GM12878 (cell line): ENCODE results near the gene TMEM170B. TPM values are rescaled to one million over a fixed set of nuclear protein-coding genes. Genes with fewer than 3 reads are reported as not detected.

Experiments used
- ATAC-seq: fragments of 200-7000 bp; cut with Tn5 transposase; 3 replicates; pipeline ENCODE4 v1.9.1; 2020; ENCODE audit warnings: mild to moderate bottlenecking, moderate library complexity
- BruUV-seq: library from RNA; stranded (reverse); fragments of 400-500 nt; replicated peaks from 2 replicates; lab custom pipeline; 2021; lab: Mats Ljungman, UMichigan
- CTCF ChIA-PET: fragments of 300-600 bp; sonication (Branson Sonifier 250); formaldehyde crosslinking; extraction: SDS; loops from one replicate; lab custom pipeline; 2021; ENCODE audit warnings: inconsistent platforms; lab: Yijun Ruan, JAX
- POLR2A ChIA-PET: fragments of 350-600 bp; formaldehyde crosslinking; extraction: SDS; loops from one replicate; lab custom pipeline; 2021; ENCODE audit warnings: inconsistent platforms; lab: Charles Lee
- RAD21 ChIA-PET: fragments of 300-600 bp; sonication (Branson Sonifier 250); formaldehyde crosslinking; loops from one replicate; lab custom pipeline; 2023; ENCODE audit warnings: antibody characterized with exemption; ENCODE audit not compliant: unreplicated experiment; lab: Charles Lee
- SMC1A ChIA-PET: fragments of 300-600 bp; sonication (Branson Sonifier 250); formaldehyde crosslinking; loops from one replicate; lab custom pipeline; 2023; ENCODE audit not compliant: unreplicated experiment, uncharacterized antibody; lab: Charles Lee
- DNase-seq: peaks from one replicate; pipeline ENCODE4 v3.0.0-alpha.2; 2011; ENCODE audit warnings: low read depth, low spot score
- FAIRE-seq: peaks from 3 replicates; lab custom pipeline; 2011; peaks lifted over from hg19 to GRCh38; lab: Jason Lieb, UNC
- H2AFZ ChIP-seq: 2 replicates; pipeline ENCODE4 v1.6.0; 2011; ENCODE audit warnings: low read depth, low read length, control low read depth; ENCODE audit not compliant: control insufficient read depth
- H3K27ac ChIP-seq: 2 replicates; pipeline ENCODE4 v1.5.1; 2011; ENCODE audit warnings: control low read depth; ENCODE audit not compliant: control insufficient read depth, insufficient read depth
- H3K27me3 ChIP-seq, 2 experiments: replicated peaks in 1 of 2; 2 replicates each; pipeline versions ENCODE4 v1.6.0 to v1.6.1; 2011; ENCODE audit warnings: low read length in 1 of 2; ENCODE audit not compliant: control insufficient read depth in 2 of 2, insufficient read depth in 2 of 2
- H3K36me3 ChIP-seq, 2 experiments: 2 replicates each; pipeline ENCODE4 v1.5.1; 2011; ENCODE audit warnings: low read length in 1 of 2; ENCODE audit not compliant: control insufficient read depth in 2 of 2, insufficient read depth in 2 of 2
- H3K4me1 ChIP-seq: 2 replicates; pipeline ENCODE4 v1.6.1; 2011; ENCODE audit warnings: mild to moderate bottlenecking, low read length, moderate library complexity, mixed read lengths; ENCODE audit not compliant: control insufficient read depth, insufficient read depth
- H3K4me2 ChIP-seq: 2 replicates; pipeline ENCODE4 v1.6.0; 2011; ENCODE audit warnings: control low read depth; ENCODE audit not compliant: control insufficient read depth, insufficient read depth
- H3K4me3 ChIP-seq: fragments of 200-600 bp; sonication (generic); 2 replicates; pipeline ENCODE4 v1.5.1; 2016
- H3K79me2 ChIP-seq: 2 replicates; pipeline ENCODE4 v1.6.0; 2011; ENCODE audit warnings: low read length; ENCODE audit not compliant: control insufficient read depth, insufficient read depth
- H3K9ac ChIP-seq: 2 replicates; pipeline ENCODE4 v1.8.0; 2011; ENCODE audit warnings: low read length, control low read depth, mixed read lengths; ENCODE audit not compliant: control insufficient read depth, insufficient read depth
- H3K9me3 ChIP-seq: replicated peaks from 3 replicates; pipeline ENCODE4 v1.5.1; 2011; ENCODE audit warnings: mild to moderate bottlenecking, low read length; ENCODE audit not compliant: control insufficient read depth, insufficient read depth
- H4K20me1 ChIP-seq: 2 replicates; pipeline ENCODE4 v1.6.0; 2011; ENCODE audit not compliant: control insufficient read depth, insufficient read depth
- CBX3 ChIP-seq: fragments of 200-600 bp; sonication (generic); IDR thresholded peaks from 2 replicates; pipeline ENCODE4 v1.6.1; 2016; ENCODE audit warnings: low read depth, borderline replicate concordance
- JUND ChIP-seq: IDR thresholded peaks from 2 replicates; pipeline ENCODE4 v1.6.1; 2012; ENCODE audit warnings: low read depth, mild to moderate bottlenecking, low read length, improper control_type of control experiment, moderate library complexity
- MYB ChIP-seq: fragments of 150-350 bp; IDR thresholded peaks from 2 replicates; pipeline ENCODE4 v1.6.1; 2014; ENCODE audit warnings: mild to moderate bottlenecking, low read depth, low read length, borderline replicate concordance
- MYC ChIP-seq: IDR thresholded peaks from 2 replicates; pipeline ENCODE4 v1.6.1; 2011; ENCODE audit warnings: mild to moderate bottlenecking, low read length, moderate library complexity, inconsistent platforms; ENCODE audit not compliant: insufficient read depth, insufficient replicate concordance, insufficient read length, severe bottlenecking
- NFIC ChIP-seq: IDR thresholded peaks from 2 replicates; pipeline ENCODE4 v1.6.1; 2012; ENCODE audit warnings: low read depth, mild to moderate bottlenecking, inconsistent platforms, low read length, moderate library complexity
- RELA ChIP-seq: fragments of 450-650 bp; IDR thresholded peaks from 2 replicates; pipeline ENCODE4 v1.8.0; 2014; ENCODE audit warnings: borderline replicate concordance; ENCODE audit not compliant: partially characterized antibody
- SIN3A ChIP-seq: IDR thresholded peaks from 2 replicates; pipeline ENCODE4 v1.6.1; 2012; ENCODE audit warnings: low read depth, low read length, improper control_type of control experiment
- SIX5 ChIP-seq: IDR thresholded peaks from 2 replicates; pipeline ENCODE4 v1.6.1; 2011; ENCODE audit warnings: mild to moderate bottlenecking, low read depth, low read length, moderate library complexity; ENCODE audit not compliant: severe bottlenecking
- SREBF1 ChIP-seq: IDR thresholded peaks from 2 replicates; pipeline ENCODE4 v1.6.1; 2012; ENCODE audit warnings: mild to moderate bottlenecking, low read length
- SUZ12 ChIP-seq: fragments of 200-600 bp; sonication (generic); IDR thresholded peaks from one replicate; pipeline ENCODE4 v1.6.1; 2018; ENCODE audit warnings: antibody characterized with exemption, mild to moderate bottlenecking; ENCODE audit not compliant: unreplicated experiment
- WGBS: methylation state at CpG from one replicate; pipeline ENCODE4 v1.1.6; 2016; ENCODE audit warnings: low lambda C conversion rate; ENCODE audit not compliant: insufficient replicate concordance, insufficient coverage; ENCODE audit errors: missing lambda C conversion rate; 5-methylcytosine and 5-hydroxymethylcytosine counted together
- in situ Hi-C: fragments of 300-500 bp; cut with MboI; formaldehyde crosslinking; loops from 9 replicates; pipeline ENCODE4 v1.14.3; 2018; ENCODE audit warnings: mixed read lengths
- intact Hi-C: fragments of 100-400 bp; cut with micrococcal nuclease; formaldehyde crosslinking; loops from one replicate; pipeline ENCODE4 v1.14.2; 2022; ENCODE audit not compliant: unreplicated experiment
- polyA plus RNA-seq, 11 experiments: library from polyadenylated mRNA; depleted of rRNA in 4 of 11; unstranded in 6 of 11; stranded (reverse) in 5 of 11; fragments of >200 nt; fragmentation: Nextera tagmentation in 4 of 11; fragmentation: Illumina TruSeq in 1 of 11; extraction: Ambion mirVana in 4 of 11; extraction: Trizol in 1 of 11; gene quantifications; 1 replicate in 1 of 11; 2 replicates in 10 of 11; pipeline versions ENCODE4 v1.2.1 to v1.2.3, GENCODE V29; 2011 to 2016; ENCODE audit warnings: inconsistent platforms in 2 of 11, missing spikeins in 2 of 11, low read depth in 1 of 11
- total RNA-seq, 4 experiments: library from RNA; depleted of rRNA in 3 of 4; stranded (reverse); fragments of >200 nt in 3 of 4; fragmentation: Illumina TruSeq in 1 of 4; extraction: Trizol in 1 of 4; gene quantifications; 2 replicates each; pipeline versions ENCODE4 v1.2.1 to v1.2.3, GENCODE V29; 2013 to 2021
- TF ChIP-seq, protein P1 (sequence below): fragments of 150-350 bp; IDR thresholded peaks from 2 replicates; pipeline ENCODE4 v1.6.1; 2014; ENCODE audit warnings: mild to moderate bottlenecking, low read depth, low read length
- TF ChIP-seq, protein P2 (sequence below), 3 experiments: IDR thresholded peaks in 2 of 3; conservative IDR thresholded peaks in 1 of 3; 2 replicates each; pipeline ENCODE4 v1.5.1; 2011; ENCODE audit warnings: low read depth in 3 of 3, low read length in 3 of 3, mild to moderate bottlenecking in 3 of 3, control low read depth in 2 of 3, moderate library complexity in 2 of 3, inconsistent platforms in 1 of 3, mixed read lengths in 1 of 3; ENCODE audit not compliant: control insufficient read depth in 2 of 3, insufficient read depth in 1 of 3; ENCODE audit errors: extremely low read depth in 1 of 3

TMEM170B gene
- total and polyA plus RNA-seq, 10 of the 15 experiments (the other 5 are each of a cell fraction or from before 2014, with no cell fraction given): 0.38 to 10.3 (median 4.2) TPM

DNA sequence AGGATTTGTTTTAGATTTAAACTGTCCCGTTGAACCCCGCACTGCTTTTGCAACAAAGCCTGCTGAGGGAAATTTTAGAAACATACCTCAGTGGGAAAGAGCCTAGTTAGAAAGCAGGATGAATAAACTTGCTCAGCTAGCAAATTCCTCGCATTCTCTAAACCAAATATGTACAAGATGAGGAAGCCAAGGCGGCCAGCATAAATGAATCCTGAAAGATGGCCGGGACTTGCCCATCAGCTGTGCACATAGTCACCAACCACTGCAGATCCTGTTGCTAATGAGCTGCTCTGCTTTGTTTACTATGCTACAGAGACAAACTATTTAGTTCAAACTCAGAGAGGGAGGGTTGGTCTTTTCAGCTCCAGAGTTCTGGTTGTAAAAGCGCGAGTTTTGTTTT lies 49.0 kb downstream of the TMEM170B start:
- CTCF ChIA-PET: interaction anchor here (0.5 to 1.6 kb wide), 17 partner anchors 9 to 1307 kb away, joined by 3 to 8 read pairs (median 4); partner anchors contain the start of gene EDN1
- Histone ChIP-seq H3K9me3 (no peaks in the 10 kb centered on the region), H3K9ac (no peak overlapping the region), H2AFZ (no peak overlapping the region), H3K4me1 (no peaks in the 10 kb centered on the region), H3K79me2 (no peaks in the 10 kb centered on the region), H3K36me3 (no peaks in the 10 kb centered on the region), H3K4me2 (no peak overlapping the region), H3K4me3 (no peak overlapping the region), H3K27ac (no peak overlapping the region)
- SMC1A ChIA-PET: interaction anchor here (0.5 to 4.0 kb wide), 9 partner anchors 9 to 704 kb away, joined by 3 to 29 read pairs (median 4); partner anchors contain the start of gene EDN1
- POLR2A ChIA-PET: interaction anchor here (0.5 kb wide), 1 partner anchor 1738 kb away, joined by 3 read pairs; no protein-coding TSS in a partner anchor
- FAIRE-seq: no peak
- no TSS peak for BruUV-seq
- intact Hi-C loops (loop anchor here (10.0 kb wide), 1 partner anchor 648 kb away; no protein-coding TSS in a partner anchor), in situ Hi-C loops (loop anchor here (5.0 to 10.0 kb wide), 2 partner anchors 1021 to 1308 kb away; no protein-coding TSS in a partner anchor)
- DNase-seq: no peak
- RAD21 ChIA-PET: interaction anchor here (0.9 to 2.5 kb wide), 3 partner anchors 9 to 704 kb away, joined by 8 to 18 read pairs (median 11); partner anchors contain the start of gene EDN1
- 78% methylated on average over 7 of the region's 7 CpGs for WGBS
- ATAC-seq: no peak; the same call in 2 of the 3 replicates
- no peak for TF ChIP-seq NFIC
- no peak for TF ChIP-seq SREBF1
- TF ChIP-seq, protein P1, sequence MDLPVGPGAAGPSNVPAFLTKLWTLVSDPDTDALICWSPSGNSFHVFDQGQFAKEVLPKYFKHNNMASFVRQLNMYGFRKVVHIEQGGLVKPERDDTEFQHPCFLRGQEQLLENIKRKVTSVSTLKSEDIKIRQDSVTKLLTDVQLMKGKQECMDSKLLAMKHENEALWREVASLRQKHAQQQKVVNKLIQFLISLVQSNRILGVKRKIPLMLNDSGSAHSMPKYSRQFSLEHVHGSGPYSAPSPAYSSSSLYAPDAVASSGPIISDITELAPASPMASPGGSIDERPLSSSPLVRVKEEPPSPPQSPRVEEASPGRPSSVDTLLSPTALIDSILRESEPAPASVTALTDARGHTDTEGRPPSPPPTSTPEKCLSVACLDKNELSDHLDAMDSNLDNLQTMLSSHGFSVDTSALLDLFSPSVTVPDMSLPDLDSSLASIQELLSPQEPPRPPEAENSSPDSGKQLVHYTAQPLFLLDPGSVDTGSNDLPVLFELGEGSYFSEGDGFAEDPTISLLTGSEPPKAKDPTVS: no peak
- no peak for TF ChIP-seq MYC
- TF ChIP-seq CBX3: no peak
- TF ChIP-seq SUZ12: no peak
- no peak for TF ChIP-seq RELA
- TF ChIP-seq MYB: no peak
- no peak for TF ChIP-seq SIX5
- TF ChIP-seq JUND: no peak
- TF ChIP-seq, protein P2, sequence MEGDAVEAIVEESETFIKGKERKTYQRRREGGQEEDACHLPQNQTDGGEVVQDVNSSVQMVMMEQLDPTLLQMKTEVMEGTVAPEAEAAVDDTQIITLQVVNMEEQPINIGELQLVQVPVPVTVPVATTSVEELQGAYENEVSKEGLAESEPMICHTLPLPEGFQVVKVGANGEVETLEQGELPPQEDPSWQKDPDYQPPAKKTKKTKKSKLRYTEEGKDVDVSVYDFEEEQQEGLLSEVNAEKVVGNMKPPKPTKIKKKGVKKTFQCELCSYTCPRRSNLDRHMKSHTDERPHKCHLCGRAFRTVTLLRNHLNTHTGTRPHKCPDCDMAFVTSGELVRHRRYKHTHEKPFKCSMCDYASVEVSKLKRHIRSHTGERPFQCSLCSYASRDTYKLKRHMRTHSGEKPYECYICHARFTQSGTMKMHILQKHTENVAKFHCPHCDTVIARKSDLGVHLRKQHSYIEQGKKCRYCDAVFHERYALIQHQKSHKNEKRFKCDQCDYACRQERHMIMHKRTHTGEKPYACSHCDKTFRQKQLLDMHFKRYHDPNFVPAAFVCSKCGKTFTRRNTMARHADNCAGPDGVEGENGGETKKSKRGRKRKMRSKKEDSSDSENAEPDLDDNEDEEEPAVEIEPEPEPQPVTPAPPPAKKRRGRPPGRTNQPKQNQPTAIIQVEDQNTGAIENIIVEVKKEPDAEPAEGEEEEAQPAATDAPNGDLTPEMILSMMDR (IDR thresholded peaks at IDR 0.05 in 2 of 3, conservative IDR thresholded peaks at IDR 0.05 in 1 of 3; ENCODE audit: control insufficient read depth in 2 of 3, extremely low read depth in 1 of 3, insufficient read depth in 1 of 3, low read depth in 3 of 3, low read length in 3 of 3): no peak
- TF ChIP-seq SIN3A: no peak
- TF ChIP-seq, all 136 proteins: peak for 0
- Histone ChIP-seq H4K20me1 (no peaks in the 10 kb centered on the region), H3K27me3 (no peaks in the 10 kb centered on the region)
